Stimulated activated CD4-positive, alpha-beta T cell treated with anti-CD3 and anti-CD28 coated beads, Interleukin-4, amount 100 ng/mL, for 24 hours (primary cell): ENCODE results near the gene PRDM16.

Source experiments
- DNase-seq: peaks from one replicate; pipeline ENCODE4 v3.0.0-alpha.2; 2020

The PRDM16 gene

DNA sequence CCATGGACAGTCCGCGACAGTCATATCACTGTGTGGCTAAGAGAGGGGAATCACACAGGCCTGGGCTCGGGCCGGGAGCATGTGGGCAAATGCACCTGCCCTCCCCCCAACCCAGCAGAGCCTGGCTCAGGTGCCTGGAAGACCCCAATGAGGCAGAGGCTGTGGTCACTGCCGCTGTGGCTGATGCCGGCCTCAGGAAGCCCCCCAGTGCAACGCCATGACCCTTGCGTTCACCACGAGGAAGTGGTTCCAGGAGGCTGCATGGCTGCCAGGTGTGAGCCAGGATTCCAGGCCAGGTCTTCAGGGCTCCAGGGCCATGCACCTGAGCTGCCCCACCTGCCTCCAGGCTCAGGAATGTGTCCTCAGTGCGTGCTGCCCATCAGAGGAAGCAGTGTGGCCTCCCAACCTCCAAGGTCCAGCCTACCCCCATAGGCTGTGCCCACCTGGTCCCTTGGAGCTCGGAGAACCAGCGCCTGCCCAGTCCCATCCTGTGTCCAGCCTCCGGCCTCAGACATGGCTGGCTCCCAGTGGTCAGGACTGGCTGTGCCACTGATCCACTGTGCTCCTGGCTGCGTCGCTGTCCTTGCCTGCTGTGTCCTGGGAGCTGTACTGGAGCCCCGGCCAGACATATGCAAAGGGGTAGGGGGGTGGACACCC, 393.5 kb downstream of the PRDM16 start:
- DNase-seq: no peak

DNA sequence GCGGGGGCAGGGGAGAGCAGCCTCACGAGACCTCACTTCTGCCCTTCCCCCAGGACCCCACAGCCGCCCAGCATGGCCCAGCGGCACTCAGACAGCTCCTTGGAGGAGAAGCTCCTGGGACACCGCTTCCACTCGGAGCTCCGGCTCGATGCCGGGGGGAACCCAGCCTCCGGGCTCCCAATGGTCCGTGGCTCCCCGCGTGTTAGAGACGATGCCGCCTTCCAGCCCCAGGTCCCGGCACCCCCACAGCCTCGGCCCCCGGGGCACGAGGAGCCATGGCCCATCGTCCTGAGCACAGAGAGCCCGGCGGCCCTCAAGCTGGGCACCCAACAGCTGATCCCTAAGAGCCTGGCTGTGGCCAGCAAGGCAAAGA, 394.0 kb downstream of the PRDM16 start:
- no peak for DNase-seq

DNA sequence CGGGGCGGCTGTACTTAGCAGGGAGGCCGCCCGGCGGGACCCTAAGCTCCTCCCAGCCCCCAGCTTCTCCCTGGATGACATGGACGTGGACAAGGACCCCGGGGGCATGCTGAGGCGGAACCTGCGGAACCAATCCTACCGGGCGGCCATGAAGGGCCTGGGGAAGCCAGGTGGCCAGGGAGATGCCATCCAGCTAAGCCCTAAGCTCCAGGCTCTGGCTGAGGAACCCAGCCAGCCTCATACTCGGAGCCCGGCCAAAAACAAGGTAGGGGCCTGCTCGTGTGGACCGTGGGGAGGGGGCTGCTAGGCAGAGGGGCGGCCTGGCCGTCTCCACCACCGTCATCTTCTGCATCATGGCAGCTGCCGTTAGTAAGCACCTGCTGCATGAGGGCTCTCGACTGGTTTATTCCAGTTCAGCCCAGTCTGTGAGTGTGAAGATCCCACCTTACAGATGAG, 394.4 kb downstream of the PRDM16 start:
- no peak for DNase-seq

DNA sequence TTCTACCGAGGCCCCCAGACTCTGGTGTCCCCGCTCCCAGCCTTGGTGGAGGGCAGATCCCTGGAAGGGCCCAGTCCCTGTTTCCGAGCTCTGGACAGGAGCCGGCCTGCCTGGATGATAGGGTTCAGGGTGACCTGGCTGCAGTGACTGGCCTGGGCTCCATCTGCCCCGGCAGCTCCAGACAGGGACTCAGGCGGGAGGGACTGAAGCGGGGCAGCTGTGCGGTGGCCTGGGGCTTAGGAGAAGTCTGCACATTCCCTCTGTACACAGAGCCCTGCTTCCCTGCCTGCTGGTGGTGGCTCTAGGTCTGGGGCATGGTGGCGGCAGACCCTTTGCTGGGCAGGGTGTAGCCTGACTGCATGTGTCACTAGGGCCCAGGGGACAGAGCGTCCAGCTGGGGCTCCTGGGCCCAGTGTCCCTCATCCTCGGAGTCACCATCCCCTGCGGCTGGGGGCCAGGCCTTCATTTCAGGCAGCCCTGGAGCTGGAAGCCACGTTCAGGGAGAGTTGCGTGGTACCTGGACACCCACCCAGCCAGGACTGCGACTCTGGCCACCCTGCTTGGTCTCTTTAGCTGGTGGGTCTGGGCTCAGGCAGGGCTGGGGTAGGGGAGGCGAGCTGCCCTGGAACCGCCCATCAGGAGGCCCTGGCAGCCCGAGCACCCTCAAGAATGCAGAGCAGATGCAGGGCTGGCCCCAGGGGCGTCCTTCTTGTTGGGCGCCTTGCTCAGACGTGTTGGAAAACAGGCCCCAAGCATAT, 395.1 kb downstream of the PRDM16 start:
- DNase-seq: no peak

DNA sequence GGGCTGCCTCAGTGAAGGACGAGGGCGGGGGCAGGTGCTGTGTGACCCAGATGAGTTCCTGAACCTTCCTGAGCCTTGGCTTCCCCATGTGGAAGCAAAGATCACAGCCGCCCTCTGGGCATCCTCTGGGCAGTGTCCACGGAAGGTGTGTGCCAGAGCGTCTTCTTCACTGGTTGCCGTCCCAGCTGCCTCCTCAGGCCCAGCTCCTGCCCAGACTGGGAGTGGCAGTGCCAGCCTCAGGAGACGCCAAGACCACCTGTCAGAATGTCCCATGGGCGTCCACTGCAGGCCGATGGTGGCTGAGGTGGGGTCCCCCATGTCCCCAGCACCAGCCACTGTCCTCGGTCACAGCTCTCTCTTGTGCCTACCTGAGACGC, 395.6 kb downstream of the PRDM16 start:
- no peak for DNase-seq

DNA sequence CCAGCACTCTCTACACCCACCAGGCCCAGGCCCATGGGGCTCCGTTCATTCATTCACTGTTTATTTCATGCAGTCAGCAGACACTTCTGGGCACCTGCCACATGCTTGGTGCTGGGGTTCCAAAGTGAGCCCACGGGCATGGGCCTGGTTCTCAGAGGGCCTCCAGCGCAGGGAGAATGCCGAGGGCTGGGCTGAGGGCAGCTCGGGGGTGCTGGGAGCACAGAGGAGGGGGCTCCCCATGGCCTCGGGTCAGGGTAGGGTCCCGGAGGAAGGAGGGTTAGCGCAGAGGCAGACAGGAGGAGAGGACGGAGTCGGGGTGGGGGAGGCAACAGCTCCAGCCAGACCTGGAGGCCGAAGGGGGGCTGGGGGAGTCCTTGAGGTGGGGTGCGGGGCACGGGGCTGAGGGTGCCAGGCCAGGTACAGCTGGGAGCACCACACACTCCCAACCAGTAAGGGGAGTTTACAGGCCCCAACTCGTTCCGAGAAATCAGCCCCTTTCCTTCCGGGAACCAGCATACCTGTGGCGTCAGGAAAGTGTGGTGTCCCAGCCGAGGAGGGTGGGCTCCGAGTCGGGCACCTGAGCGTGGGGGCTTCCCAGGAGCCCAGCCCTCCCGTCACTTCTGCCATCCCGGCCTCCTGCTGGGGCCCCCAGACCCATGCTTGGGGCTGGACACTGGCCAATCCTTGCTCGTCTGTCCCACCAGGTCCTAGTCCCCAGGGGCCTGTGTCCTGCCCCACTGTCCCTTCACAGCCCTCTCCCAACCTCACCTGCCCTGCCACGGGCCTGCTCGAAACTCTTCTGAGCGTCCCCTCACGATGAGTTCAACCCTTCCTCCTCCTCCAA, 396.3 kb downstream of the PRDM16 start:
- no peak for DNase-seq

DNA sequence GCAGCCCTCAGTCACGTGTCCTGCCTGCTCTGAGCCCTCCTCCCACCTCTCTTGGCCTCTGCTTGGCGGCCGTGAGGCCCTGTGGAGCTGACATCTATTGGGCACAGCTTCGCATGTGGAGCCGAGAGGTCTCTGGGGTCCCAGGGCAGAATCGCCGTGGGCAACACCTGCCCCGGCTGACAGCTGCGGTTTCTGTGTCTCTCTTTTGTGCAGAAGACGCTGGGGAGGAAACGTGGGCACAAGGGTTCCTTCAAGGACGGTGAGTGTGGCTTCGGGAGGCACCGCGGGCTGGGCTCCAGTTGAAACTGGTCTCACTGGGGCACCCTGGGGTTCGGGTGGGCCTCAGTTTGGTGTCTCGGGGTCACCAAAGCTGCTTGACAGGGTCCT, 396.9 kb downstream of the PRDM16 start:
- no peak for DNase-seq

DNA sequence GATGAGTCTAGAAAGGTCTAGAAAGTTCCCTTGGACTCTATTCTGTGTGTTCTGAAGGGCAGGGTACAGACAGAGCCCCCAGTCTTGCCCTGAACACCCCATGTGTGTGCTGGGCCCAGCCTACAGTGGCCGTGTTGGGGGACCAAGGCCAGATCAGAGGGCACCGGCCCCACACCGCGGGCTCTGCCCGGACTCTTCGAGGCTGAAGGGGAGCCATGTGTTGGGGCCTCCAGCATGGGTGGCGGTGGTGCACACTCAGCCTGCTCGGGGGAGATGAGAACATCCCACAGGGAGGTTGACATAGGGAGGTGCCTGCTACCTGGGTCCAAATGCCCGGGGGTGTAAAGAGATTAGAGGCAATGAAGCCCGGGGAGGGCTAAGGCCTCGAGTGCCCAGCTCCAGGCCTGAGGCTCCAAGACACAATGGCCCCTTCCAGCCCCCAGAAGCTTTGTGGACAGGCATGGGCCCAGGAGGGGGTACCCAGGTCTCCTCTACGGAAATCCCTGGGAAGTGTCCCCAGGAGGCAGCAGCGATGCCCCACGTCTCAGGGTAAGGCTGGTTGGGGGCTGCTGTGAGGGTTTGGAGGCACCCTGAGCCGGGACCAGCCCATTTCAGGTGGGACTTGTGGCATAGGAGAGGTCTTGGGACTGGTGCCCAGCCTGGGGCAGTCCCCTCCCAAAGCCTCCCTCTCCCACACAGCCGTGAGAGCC, 397.5 kb downstream of the PRDM16 start:
- no peak for DNase-seq

DNA sequence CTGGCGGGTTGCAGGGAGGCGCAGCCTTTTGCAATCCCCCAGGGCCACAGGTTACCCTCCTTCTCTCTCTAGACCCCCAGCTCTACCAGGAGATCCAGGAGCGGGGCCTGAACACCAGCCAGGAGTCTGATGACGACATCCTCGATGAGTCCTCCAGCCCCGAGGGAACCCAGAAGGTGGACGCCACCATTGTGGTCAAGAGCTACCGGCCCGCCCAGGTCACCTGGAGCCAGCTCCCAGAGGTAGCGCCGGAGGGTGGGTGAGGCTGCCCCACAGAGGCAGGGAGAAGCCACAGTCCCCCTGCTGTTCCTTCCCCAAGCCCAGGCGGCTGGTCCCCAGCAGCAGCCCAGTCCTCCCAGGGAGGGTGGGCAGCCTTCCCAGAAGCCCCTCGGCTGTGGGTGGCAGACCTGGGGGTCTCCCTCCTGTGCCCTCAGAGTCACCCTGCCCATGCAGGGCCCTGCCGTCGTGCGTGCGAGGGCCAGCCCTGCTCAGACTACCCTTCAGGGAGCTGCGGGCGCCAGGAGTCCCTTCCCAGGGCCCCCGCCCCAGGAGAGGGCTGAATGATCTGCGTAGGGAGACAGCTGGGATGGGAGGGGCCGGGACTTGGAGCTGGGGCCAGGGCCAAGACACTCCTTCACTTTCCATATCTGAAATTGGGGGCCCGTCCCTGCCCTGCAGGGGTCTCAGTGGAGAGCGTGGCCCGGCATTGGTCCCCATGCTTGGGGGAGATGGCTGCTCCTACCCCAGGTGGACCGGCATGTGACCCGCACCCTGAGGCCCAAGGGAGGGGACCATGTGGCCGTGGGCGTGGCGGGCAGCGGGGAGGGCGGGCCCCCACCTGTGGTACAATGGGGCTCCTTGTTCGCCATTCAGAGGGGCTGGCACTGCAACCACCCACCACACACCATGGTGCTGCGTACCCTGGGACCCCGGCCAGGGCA, 398.4 kb downstream of the PRDM16 start:
- no peak for DNase-seq

DNA sequence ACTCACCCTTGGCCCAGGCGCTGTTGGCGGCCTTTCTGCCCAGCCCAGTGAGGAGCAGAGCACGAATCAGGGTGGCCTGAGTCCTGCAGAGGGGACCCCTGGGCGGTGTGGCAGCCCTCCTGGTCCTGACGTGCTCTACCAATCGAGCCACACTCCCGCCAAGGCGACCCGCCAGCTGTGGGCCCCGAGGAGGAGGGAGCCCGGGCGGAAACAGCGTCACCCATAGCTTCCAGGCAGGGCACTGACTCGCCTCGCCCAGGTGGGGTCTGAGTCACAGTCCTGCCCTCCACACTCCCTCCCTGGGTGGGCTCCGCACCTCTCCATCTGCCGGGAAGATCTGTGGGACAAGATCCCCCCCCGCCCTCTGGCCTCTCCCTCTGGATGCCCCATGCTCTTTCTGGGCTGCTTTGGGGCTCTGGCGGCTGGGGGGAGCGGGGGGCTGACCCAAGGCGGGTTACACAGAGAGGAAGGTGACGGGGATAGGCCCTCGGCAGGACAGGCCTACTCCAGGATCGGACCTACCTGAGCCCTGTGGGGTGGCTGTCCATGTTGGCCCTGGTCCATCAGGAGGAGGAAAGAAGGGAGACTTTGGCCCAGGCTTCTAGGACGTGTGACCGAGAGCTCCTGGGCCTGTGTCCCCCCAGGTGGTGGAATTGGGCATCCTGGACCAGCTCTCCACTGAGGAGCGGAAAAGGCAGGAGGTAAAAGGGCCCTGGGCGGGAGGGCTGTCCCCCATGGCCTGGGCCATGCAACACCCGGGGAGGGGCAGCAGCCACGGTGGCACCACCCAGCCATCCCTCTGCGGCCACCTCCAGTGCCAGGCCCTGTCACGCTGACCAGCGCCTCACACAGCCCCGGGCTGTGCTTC, 399.5 kb downstream of the PRDM16 start:
- DNase-seq: no peak

DNA sequence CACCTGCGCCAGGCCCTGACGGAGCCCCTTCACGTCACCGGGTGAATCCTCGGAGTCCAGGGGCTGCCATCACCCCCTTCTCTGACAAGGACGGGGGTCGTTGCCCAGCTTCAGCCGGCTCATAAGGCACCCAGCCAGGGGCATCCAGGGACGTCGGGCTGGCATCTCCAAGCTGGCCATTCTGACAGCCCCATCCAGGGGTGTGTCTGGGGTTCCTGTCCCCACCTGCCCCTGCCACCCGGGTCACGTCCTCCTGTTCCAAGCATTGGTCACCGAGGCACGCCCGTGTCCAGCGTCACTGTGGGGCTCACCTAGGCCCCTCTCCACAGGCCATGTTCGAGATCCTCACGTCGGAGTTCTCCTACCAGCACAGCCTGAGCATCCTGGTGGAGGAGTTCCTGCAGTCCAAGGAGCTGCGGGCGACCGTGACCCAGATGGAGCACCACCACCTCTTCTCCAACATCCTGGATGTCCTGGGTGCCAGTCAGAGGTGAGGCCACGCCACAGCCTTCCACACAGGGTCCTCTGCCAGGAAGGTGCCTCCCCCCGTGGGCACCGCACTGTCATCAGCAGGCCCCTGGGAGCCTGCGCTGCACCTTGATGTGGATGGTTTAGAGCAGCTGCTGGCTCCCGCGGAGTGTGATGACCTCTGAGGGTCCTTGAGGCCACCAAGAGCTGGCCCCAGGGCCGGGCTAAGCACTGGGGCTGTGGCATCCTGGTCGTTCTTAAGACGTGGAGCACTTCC, 400.3 kb downstream of the PRDM16 start:
- no peak for DNase-seq

DNA sequence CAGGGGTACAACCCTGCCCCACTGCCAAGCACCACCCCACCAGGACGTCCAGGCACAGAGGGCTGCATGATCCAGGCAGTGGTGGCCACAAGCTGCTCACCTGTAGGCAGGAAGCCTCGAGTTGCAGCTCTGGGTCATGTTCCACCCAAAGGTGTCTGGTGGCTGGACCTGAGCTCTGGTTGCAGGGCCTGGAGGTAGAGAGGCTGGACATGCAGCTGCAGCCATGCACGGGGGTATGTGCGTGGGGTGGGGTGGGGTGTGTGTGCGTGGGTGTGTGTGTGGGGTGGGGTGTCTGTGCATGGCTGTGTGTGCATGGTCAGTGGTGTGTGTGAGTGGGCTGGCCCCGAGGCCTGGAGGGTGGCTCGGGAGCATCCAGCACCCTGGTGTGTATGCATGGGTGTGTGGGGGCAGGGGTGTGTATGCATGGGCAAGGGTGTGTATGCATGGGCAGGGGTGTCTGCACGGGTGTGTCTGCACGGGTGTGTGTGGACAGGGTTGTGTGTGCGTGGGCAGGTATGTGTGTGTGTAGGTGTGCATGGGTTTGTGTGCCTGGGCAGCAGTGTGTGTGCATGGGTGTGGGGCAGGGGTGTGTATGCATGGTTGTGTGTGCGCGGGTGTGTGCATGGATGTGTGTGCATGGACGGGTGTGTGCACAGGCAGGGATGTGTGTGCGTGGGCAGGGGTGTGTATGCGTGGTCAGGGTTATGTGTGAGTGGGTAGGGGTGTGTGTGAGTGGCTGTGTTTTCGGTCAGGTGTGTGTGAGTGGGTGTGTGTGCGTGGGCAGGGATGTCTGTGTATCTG, 401.0 kb downstream of the PRDM16 start:
- DNase-seq: no peak

DNA sequence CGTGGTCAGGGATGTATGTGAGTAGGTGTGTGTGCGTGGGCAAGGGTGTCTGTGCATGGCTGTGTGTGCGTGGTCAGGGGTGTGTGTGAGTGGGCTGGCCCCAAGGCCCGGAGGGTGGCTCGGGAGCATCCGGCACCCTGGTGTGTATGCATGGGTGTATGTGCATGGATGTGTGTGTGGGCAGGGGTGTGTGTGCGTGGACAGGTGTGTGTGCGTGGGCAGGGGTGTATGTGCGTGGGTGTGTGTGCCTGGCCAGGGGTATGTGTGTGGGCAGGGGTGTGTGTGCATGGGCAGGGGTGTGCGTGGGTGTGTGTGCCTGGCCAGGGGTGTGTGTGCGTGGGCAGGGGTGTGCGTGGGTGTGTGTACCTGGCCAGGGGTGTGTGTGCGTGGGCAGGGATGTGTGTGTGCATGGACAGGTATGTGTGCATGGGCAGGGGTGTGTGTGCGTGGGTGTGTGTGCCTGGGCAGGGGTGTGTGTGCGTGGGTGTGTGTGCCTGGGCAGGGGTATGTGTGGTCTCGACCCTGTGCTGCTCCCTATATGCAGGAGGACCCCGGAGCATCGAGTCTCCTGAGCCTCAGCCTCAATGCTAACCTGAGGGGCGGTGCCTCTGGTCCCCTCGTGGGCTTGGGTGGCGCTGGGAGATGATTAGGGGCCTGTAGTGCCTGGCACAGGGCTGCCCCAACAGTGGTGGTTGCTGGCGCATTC, 401.8 kb downstream of the PRDM16 start:
- no peak for DNase-seq

DNA sequence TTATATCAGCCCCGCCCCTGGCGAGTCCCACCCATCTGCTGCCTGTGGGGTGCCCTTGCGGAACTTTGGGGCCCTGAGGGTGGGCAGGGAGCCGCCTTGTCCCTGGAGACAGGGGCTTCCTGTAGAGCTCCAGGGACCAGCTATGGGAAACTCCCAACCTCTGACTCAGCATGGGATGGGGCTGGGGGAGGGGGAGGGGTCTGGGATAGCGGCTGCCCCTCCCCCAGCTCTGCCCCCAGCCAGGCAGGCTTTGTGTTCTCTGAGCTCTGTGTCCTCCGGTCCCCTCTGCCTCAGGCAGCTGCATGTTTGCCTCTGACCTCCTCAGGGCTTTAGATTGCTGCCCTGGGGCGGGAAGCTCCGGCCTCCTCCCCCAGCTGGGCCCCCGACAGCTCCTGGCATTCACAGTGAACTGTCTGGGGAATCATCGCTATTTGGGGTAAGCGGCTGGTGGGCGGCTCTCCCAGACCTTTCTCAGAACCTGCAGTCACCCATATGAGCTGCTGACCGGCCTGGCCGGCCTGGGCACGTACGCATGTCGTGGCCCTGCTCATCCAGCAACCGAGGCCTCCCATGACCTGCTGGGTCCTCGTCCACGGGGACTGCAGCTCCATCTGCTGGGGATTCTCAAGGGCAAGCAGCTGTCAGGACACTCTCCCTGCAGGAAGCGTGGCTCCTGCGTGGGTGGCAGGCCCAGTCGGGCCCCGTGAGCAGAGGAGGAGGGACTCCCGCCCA, 402.5 kb downstream of the PRDM16 start:
- DNase-seq: no peak

DNA sequence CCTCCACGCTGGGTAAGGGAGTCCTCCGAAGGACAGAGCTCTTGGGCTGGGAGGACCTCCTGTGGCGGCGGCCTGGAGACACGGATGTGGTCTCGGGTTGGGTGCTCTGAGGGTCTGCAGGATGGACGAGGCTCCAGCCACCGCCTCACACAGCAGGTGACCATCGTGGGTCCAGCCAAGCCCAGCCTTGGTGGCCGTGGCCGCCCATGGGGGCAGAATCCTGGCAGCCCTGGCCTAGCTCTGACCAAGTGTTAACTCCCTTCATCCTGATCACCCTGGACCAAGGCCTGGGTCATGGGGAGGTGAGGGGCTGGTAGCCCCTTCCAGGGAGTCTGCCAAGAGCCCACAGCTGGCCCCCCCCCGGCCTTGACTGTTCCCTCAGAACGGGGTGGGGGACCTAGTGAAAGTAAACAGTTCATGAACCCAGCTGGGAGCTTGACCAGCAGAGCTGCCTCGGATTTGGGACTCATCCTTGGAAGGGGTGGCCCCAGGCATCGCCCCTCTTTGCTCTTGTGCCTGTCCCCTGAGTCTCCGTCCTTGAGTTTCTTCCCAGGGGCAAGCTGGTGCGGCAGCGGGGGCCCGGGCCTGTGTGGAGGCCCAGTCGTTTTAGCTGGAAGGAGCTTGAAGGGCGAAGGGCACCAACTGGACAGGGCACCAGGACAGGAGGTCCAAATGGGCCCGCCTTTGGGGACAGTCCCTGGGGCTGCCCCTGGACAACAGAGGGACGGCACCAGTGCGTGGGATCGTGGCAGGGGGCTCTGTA, 403.3 kb downstream of the PRDM16 start:
- DNase-seq: no peak

DNA sequence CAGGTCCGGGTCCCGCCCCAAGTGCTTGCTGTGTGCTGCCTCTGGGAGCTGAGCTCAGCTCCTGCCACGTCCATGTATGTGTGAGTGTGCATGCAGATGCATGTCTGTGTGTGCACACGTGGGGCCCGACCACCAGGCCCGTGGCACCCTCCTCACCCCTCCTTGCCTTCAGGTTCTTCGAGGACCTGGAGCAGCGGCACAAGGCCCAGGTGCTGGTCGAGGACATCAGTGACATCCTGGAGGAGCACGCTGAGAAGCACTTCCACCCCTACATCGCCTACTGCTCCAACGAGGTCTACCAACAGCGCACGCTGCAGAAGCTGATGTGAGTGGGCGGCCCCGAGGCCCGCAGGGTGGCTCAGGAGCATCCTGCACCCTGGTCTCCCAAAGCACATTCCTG, 403.9 kb downstream of the PRDM16 start:
- no peak for DNase-seq

DNA sequence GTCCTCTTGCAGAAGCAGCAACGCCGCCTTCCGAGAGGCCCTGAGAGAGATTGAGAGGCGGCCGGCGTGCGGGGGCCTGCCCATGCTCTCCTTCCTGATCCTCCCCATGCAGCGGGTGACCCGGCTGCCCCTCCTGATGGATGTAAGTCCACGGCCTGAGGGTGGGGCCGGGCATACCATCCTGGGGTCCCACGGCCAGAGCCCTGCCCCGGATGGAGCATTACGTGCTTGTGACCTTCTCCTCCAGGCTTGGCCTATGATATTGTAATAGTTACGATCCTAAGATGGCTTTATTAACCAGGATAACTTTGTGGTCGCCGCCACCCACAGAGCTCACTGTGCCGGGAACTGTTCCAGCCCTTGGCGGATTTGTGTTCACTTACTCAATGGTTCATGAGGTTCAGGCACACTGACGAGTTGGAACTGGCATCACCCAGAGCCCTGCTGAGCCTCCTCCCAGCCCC, 404.4 kb downstream of the PRDM16 start:
- no peak for DNase-seq
